Hematopoietic multipotent progenitor cell treated with erythropoietin and hydrocortisone succinate and interleukin-3 and kit ligand, for 15 days (in vitro differentiated cells): Measurements from ENCODE around the gene ALDH18A1.

Source experiments
- DNase-seq: peaks from one replicate; pipeline ENCODE4 v3.0.0-alpha.2; 2015; ENCODE audit warnings: low spot score

ALDH18A1 gene

DNA sequence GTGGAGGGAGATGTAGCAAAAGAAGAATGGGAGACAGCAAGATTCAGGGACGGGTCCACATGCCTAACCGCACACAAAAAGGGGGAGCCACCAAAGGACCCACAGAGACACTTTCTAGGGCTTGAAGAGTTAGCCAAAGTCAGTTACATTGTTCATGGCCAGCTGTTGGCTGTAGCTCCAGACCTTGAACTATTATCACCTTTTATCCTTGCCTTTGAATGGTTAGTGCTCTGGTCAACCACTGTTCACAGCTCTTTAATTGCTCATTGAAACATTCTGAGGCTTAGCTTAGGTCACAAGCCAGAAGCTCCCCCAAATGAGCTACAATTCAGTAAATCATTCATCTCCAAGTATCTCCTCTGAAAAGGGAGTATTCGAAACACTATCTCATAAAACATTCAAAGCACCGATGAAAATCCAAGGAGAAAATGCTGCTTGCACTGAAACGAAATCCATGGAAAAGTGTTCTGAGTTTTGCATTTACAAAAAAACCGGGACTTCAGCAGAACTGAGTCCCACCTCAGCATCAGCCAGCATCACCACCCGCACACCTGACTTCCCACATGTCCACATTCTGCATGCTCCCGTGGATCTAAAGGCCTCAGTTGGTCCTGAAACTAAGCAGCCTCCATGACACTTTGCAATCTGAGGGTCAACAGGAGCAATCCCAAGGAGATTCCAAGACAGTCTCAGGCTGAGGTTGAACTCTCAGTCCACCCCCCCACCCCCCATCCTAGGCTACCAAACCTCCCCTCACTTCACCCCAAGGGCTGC lies 99.3 kb downstream of the ALDH18A1 start:
- no peak for DNase-seq
